Measurements from ENCODE around the gene PALLD.

Gene PALLD

GRCh38 chr4:168630445-168631187 is 133.8 kb downstream of the PALLD start:
- no peaks in the 10 kb centered on the region for H3K9me3 ChIP-seq (ENCODE audit: insufficient read depth, low read length, severe bottlenecking)
- no peak overlapping the region for H2AFZ ChIP-seq (ENCODE audit: low read depth, low read length)
- H4K20me1 ChIP-seq (ENCODE audit: insufficient read depth, low read length) = no peaks in the 10 kb centered on the region
- no peaks in the 10 kb centered on the region for H3K27me3 ChIP-seq (ENCODE audit: insufficient read depth, low read length, poor library complexity)
- ATAC-seq (ENCODE audit: insufficient read depth, low read depth) = no peak
- no peak overlapping the region for H3K27ac ChIP-seq (ENCODE audit: low read length)
- no peaks in the 10 kb centered on the region for H3K79me2 ChIP-seq (ENCODE audit: insufficient read depth, low read length)
- H3K4me1 ChIP-seq (ENCODE audit: insufficient read depth, low read length) = no peaks in the 10 kb centered on the region
- TF ChIP-seq CTCF (IDR thresholded peaks at IDR 0.05; ENCODE audit: borderline replicate concordance, extremely low read depth, low read length, poor library complexity, severe bottlenecking) (no peak), EZH2 (IDR thresholded peaks at IDR 0.05; ENCODE audit: borderline replicate concordance, low read depth, low read length, severe bottlenecking) (no peak)
- DNase-seq = no peak
- H3K36me3 ChIP-seq (ENCODE audit: insufficient read depth, low read length) = no peaks in the 10 kb centered on the region
- H3K4me3 ChIP-seq (ENCODE audit: low read depth in 1 of 2, low read length in 2 of 2) = no peak overlapping the region
- H3K9ac ChIP-seq (ENCODE audit: low read depth, low read length) = no peak overlapping the region
- no peak overlapping the region for H3K4me2 ChIP-seq (ENCODE audit: insufficient read depth, low read length)

GRCh38 chr4:168631241-168632162 is 134.7 kb downstream of the PALLD start:
- no peak overlapping the region for H3K9ac ChIP-seq (ENCODE audit: low read depth, low read length)
- no peak overlapping the region for H2AFZ ChIP-seq (ENCODE audit: low read depth, low read length)
- H3K27me3 ChIP-seq (ENCODE audit: insufficient read depth, low read length, poor library complexity) = no peaks in the 10 kb centered on the region
- TF ChIP-seq EZH2 (IDR thresholded peaks at IDR 0.05; ENCODE audit: borderline replicate concordance, low read depth, low read length, severe bottlenecking) (no peak), CTCF (IDR thresholded peaks at IDR 0.05; ENCODE audit: borderline replicate concordance, extremely low read depth, low read length, poor library complexity, severe bottlenecking) (no peak)
- DNase-seq (no peak), ATAC-seq (ENCODE audit: insufficient read depth, low read depth) (no peak)
- no peaks in the 10 kb centered on the region for H4K20me1 ChIP-seq (ENCODE audit: insufficient read depth, low read length)
- H3K4me1 ChIP-seq (ENCODE audit: insufficient read depth, low read length) = no peaks in the 10 kb centered on the region
- no peak overlapping the region for H3K27ac ChIP-seq (ENCODE audit: low read length)
- no peaks in the 10 kb centered on the region for H3K36me3 ChIP-seq (ENCODE audit: insufficient read depth, low read length)
- no peak overlapping the region for H3K4me2 ChIP-seq (ENCODE audit: insufficient read depth, low read length)
- no peaks in the 10 kb centered on the region for H3K9me3 ChIP-seq (ENCODE audit: insufficient read depth, low read length, severe bottlenecking)
- H3K79me2 ChIP-seq (ENCODE audit: insufficient read depth, low read length) = no peaks in the 10 kb centered on the region
- H3K4me3 ChIP-seq (ENCODE audit: low read depth in 1 of 2, low read length in 2 of 2) = no peak overlapping the region

DNA sequence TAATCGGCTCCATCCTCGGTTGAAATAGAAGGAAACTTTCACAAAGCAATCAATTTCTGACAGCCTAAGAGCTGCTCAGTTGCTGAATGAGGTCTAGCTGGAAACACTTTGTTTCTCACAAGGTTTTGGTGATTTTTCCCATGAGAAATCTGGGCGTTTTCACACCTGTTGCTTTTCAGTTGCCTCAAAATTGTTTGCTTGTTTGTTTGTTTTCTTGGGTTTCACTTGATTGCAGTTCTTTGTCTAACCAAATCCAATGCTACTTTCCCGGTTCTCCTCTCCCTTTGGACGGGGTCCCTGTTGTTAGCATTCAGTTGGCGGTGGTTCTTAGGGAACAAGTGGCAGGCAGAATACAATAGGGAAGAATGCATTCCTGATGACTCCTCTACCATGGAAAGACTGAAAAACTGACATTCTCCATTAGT is 135.5 kb downstream of the PALLD start:
- no peak for TF ChIP-seq CTCF (IDR thresholded peaks at IDR 0.05; ENCODE audit: borderline replicate concordance, extremely low read depth, low read length, poor library complexity, severe bottlenecking)
- TF ChIP-seq EZH2 (IDR thresholded peaks at IDR 0.05; ENCODE audit: borderline replicate concordance, low read depth, low read length, severe bottlenecking) = no peak
- DNase-seq (no peak), ATAC-seq (ENCODE audit: insufficient read depth, low read depth) (no peak)
- Histone ChIP-seq H4K20me1 (ENCODE audit: insufficient read depth, low read length) (no peaks in the 10 kb centered on the region), H3K36me3 (ENCODE audit: insufficient read depth, low read length) (no peaks in the 10 kb centered on the region), H3K27me3 (ENCODE audit: insufficient read depth, low read length, poor library complexity) (no peaks in the 10 kb centered on the region), H3K9me3 (ENCODE audit: insufficient read depth, low read length, severe bottlenecking) (no peaks in the 10 kb centered on the region), H3K9ac (ENCODE audit: low read depth, low read length) (no peak overlapping the region), H3K4me2 (ENCODE audit: insufficient read depth, low read length) (no peak overlapping the region), H3K4me3 (ENCODE audit: low read depth in 1 of 2, low read length in 2 of 2) (no peak overlapping the region), H3K27ac (ENCODE audit: low read length) (no peak overlapping the region), H3K79me2 (ENCODE audit: insufficient read depth, low read length) (no peaks in the 10 kb centered on the region), H2AFZ (ENCODE audit: low read depth, low read length) (no peak overlapping the region), H3K4me1 (ENCODE audit: insufficient read depth, low read length) (no peaks in the 10 kb centered on the region)
